DND-41 (cell line): ENCODE measurements around the gene GPR162.
A peak's percentile ranks its signal among the peaks of the same experiment; 100 is the strongest.

Experiments used
- ATAC-seq: fragments of 200-7000 bp; cut with Tn5 transposase; 3 replicates; pipeline ENCODE4 v1.9.1; 2021; ENCODE audit warnings: low read depth; ENCODE audit not compliant: insufficient read depth
- DNase-seq: peaks from one replicate; pipeline ENCODE4 v3.0.0-alpha.2; 2020
- H2AFZ ChIP-seq: 2 replicates; pipeline ENCODE4 v1.6.0; 2012; ENCODE audit warnings: low read depth, low read length
- H3K27ac ChIP-seq: 2 replicates; pipeline ENCODE4 v1.5.1; 2012; ENCODE audit warnings: low read length, inconsistent platforms
- H3K27me3 ChIP-seq: fragments of 200-600 bp; sonication (generic); 2 replicates; pipeline ENCODE4 v1.6.0; 2012; ENCODE audit warnings: low read length, mild to moderate bottlenecking, inconsistent platforms; ENCODE audit not compliant: insufficient read depth, poor library complexity
- H3K36me3 ChIP-seq: 2 replicates; pipeline ENCODE4 v1.5.1; 2012; ENCODE audit warnings: low read length, inconsistent platforms; ENCODE audit not compliant: insufficient read depth
- H3K4me1 ChIP-seq: 2 replicates; pipeline ENCODE4 v1.5.1; 2012; ENCODE audit warnings: mild to moderate bottlenecking, low read length; ENCODE audit not compliant: insufficient read depth
- H3K4me2 ChIP-seq: 2 replicates; pipeline ENCODE4 v1.6.0; 2012; ENCODE audit warnings: mild to moderate bottlenecking, moderate library complexity, low read length, inconsistent platforms; ENCODE audit not compliant: insufficient read depth
- H3K4me3 ChIP-seq, 2 experiments: fragments of 200-600 bp in 1 of 2; shearing (Covaris generic) in 1 of 2; 2 replicates each; pipeline ENCODE4 v1.5.1; 2012 to 2016; ENCODE audit warnings: inconsistent platforms in 2 of 2, low read length in 2 of 2, mild to moderate bottlenecking in 2 of 2, low read depth in 1 of 2, moderate library complexity in 1 of 2
- H3K79me2 ChIP-seq: 2 replicates; pipeline ENCODE4 v1.6.0; 2012; ENCODE audit warnings: low read length, inconsistent platforms; ENCODE audit not compliant: insufficient read depth
- H3K9ac ChIP-seq: 2 replicates; pipeline ENCODE4 v1.6.0; 2012; ENCODE audit warnings: low read depth, mild to moderate bottlenecking, inconsistent platforms, low read length, moderate library complexity
- H3K9me3 ChIP-seq: 2 replicates; pipeline ENCODE4 v1.5.1; 2012; ENCODE audit warnings: low read length, moderate library complexity, mild to moderate bottlenecking, inconsistent platforms; ENCODE audit not compliant: insufficient read depth, severe bottlenecking
- H4K20me1 ChIP-seq: 2 replicates; pipeline ENCODE4 v1.6.0; 2012; ENCODE audit warnings: low read length; ENCODE audit not compliant: insufficient read depth
- EZH2 ChIP-seq: IDR thresholded peaks from 3 replicates; pipeline ENCODE4 v1.6.1; 2012; ENCODE audit warnings: borderline replicate concordance, low read depth, mild to moderate bottlenecking, moderate library complexity, low read length, inconsistent platforms; ENCODE audit not compliant: severe bottlenecking
- TF ChIP-seq, protein P1 (sequence below): IDR thresholded peaks from 2 replicates; pipeline ENCODE4 v1.5.1; 2012; ENCODE audit warnings: borderline replicate concordance, low read length, moderate library complexity, mild to moderate bottlenecking; ENCODE audit not compliant: poor library complexity, severe bottlenecking; ENCODE audit errors: extremely low read depth

The GPR162 gene

GRCh38 chr12:6840330-6840729 is 18.7 kb downstream of the GPR162 start:
- no peak overlapping the region for H3K4me2 ChIP-seq
- H3K27ac ChIP-seq = no peak overlapping the region
- no peaks in the 10 kb centered on the region for H3K36me3 ChIP-seq
- no peak for DNase-seq
- no peaks in the 10 kb centered on the region for H3K9me3 ChIP-seq
- H2AFZ ChIP-seq = no peak overlapping the region
- no peaks in the 10 kb centered on the region for H4K20me1 ChIP-seq
- H3K27me3 ChIP-seq = peaks cover 4% of the 10 kb centered on the region
- H3K4me1 ChIP-seq = no peaks in the 10 kb centered on the region
- TF ChIP-seq, protein P1, sequence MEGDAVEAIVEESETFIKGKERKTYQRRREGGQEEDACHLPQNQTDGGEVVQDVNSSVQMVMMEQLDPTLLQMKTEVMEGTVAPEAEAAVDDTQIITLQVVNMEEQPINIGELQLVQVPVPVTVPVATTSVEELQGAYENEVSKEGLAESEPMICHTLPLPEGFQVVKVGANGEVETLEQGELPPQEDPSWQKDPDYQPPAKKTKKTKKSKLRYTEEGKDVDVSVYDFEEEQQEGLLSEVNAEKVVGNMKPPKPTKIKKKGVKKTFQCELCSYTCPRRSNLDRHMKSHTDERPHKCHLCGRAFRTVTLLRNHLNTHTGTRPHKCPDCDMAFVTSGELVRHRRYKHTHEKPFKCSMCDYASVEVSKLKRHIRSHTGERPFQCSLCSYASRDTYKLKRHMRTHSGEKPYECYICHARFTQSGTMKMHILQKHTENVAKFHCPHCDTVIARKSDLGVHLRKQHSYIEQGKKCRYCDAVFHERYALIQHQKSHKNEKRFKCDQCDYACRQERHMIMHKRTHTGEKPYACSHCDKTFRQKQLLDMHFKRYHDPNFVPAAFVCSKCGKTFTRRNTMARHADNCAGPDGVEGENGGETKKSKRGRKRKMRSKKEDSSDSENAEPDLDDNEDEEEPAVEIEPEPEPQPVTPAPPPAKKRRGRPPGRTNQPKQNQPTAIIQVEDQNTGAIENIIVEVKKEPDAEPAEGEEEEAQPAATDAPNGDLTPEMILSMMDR = no peak
- no peak for TF ChIP-seq EZH2
- no peaks in the 10 kb centered on the region for H3K79me2 ChIP-seq
- no peak for ATAC-seq
- H3K4me3 ChIP-seq = no peak overlapping the region
- H3K9ac ChIP-seq = no peak overlapping the region

GRCh38 chr12:6840761-6841515 is 19.3 kb downstream of the GPR162 start, which contains the start of gene GNB3:
Gene GNB3 (plus strand): TSS chr12:6840925. CDS start chr12:6841288, 363 bp downstream.
- H3K27me3 ChIP-seq = peaks cover 4% of the 10 kb centered on the region
- H3K9me3 ChIP-seq = no peaks in the 10 kb centered on the region
- H3K79me2 ChIP-seq = no peaks in the 10 kb centered on the region
- H3K4me3 ChIP-seq = no peak within 1 kb of the TSS
- H3K27ac ChIP-seq = no peak within 1 kb of the TSS
- no peak within 1 kb of the TSS for H2AFZ ChIP-seq
- TF ChIP-seq, protein P1 = no peak
- no peak for TF ChIP-seq EZH2
- no peaks in the 10 kb centered on the region for H3K4me1 ChIP-seq
- DNase-seq (no peak), ATAC-seq (no peak)
- no peak within 1 kb of the TSS for H3K4me2 ChIP-seq
- H3K9ac ChIP-seq = no peak within 1 kb of the TSS
- H3K36me3 ChIP-seq = no peaks in the 10 kb centered on the region
- no peaks in the 10 kb centered on the region for H4K20me1 ChIP-seq

GRCh38 chr12:6842075-6842474 is 20.5 kb downstream of the GPR162 start:
- H3K4me2 ChIP-seq = no peak overlapping the region

DNA sequence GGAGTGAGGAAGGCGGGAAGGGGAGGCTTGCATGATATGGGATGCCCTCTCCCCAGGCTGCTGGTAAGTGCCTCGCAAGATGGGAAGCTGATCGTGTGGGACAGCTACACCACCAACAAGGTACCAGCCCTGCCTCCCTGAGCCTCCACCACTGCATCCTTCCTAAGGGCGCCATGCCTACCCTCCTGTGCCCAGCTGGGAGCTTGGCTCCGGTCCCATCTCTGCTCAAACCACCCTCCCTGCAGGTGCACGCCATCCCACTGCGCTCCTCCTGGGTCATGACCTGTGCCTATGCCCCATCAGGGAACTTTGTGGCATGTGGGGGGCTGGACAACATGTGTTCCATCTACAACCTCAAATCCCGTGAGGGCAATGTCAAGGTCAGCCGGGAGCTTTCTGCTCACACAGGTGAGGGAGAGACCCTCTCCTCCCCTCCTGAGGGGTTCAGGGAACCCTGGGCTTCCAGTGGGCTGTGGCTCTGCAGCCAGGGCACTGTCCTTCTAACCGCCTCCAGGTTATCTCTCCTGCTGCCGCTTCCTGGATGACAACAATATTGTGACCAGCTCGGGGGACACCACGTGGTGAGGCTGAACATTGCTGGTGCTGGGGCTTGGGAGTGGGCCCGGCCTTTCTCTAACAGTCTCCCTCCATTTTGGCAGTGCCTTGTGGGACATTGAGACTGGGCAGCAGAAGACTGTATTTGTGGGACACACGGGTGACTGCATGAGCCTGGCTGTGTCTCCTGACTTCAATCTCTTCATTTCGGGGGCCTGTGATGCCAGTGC is 21.7 kb downstream of the GPR162 start:
- no peaks in the 10 kb centered on the region for H3K9me3 ChIP-seq
- H3K4me1 ChIP-seq = no peaks in the 10 kb centered on the region
- peaks cover 20% of the 10 kb centered on the region for H3K36me3 ChIP-seq
- TF ChIP-seq, protein P1 = no peak
- TF ChIP-seq EZH2 = no peak
- no peaks in the 10 kb centered on the region for H4K20me1 ChIP-seq
- no peak overlapping the region for H3K4me3 ChIP-seq
- H3K27me3 ChIP-seq = peaks cover 4% of the 10 kb centered on the region
- H3K79me2 ChIP-seq = no peaks in the 10 kb centered on the region
- ATAC-seq = peak; percentile 36
- no peak overlapping the region for H3K9ac ChIP-seq
- H2AFZ ChIP-seq = no peak overlapping the region
- DNase-seq = no peak
- no peak overlapping the region for H3K4me2 ChIP-seq
- H3K27ac ChIP-seq = no peak overlapping the region

More at GRCh38 chr12:6842075-6842474, 20.5 kb downstream of the GPR162 start:
- peaks cover 4% of the 10 kb centered on the region for H3K27me3 ChIP-seq
- ATAC-seq (no peak), DNase-seq (no peak)
- H3K9me3 ChIP-seq = no peaks in the 10 kb centered on the region
- no peaks in the 10 kb centered on the region for H4K20me1 ChIP-seq
- H3K79me2 ChIP-seq = no peaks in the 10 kb centered on the region
- peaks cover 8% of the 10 kb centered on the region for H3K36me3 ChIP-seq
- H3K27ac ChIP-seq = no peak overlapping the region
- no peaks in the 10 kb centered on the region for H3K4me1 ChIP-seq
- H2AFZ ChIP-seq = no peak overlapping the region
- TF ChIP-seq EZH2 = no peak
- no peak overlapping the region for H3K4me3 ChIP-seq
- H3K9ac ChIP-seq = no peak overlapping the region
